SH-SY5Y (cell line): ENCODE results near the gene MGA.

ENCODE experiments used
- GATA2 ChIP-seq: IDR thresholded peaks from 2 replicates; pipeline ENCODE4 v1.6.1; 2011; ENCODE audit warnings: mild to moderate bottlenecking, low read depth, low read length
- GATA3 ChIP-seq: IDR thresholded peaks from 2 replicates; pipeline ENCODE4 v1.6.1; 2011; ENCODE audit warnings: low read depth, mild to moderate bottlenecking, low read length, moderate library complexity

GRCh38 chr15:41671656-41672648 is 11.7 kb downstream of the MGA start:
- TF ChIP-seq GATA2 (no peak), GATA3 (no peak)
